Hematopoietic multipotent progenitor cell (in vitro differentiated cells): ENCODE measurements around the gene FGD5. TPM values are rescaled to one million over a fixed set of nuclear protein-coding genes. Genes with fewer than 3 reads are reported as not detected.

Experiments used
- DNase-seq, 3 donors: peaks; one replicate each; pipeline ENCODE4 v3.0.0-alpha.2; 2011 to 2015; ENCODE audit warnings: low read depth in 2 of 3, low spot score in 2 of 3
- total RNA-seq: library from RNA; depleted of rRNA; stranded (reverse); fragments of >200 nt; gene quantifications from one replicate; pipeline ENCODE4 v1.2.3, GENCODE V29; 2012

FGD5 gene
- total RNA-seq, 1 donor = 21.8 TPM

DNA sequence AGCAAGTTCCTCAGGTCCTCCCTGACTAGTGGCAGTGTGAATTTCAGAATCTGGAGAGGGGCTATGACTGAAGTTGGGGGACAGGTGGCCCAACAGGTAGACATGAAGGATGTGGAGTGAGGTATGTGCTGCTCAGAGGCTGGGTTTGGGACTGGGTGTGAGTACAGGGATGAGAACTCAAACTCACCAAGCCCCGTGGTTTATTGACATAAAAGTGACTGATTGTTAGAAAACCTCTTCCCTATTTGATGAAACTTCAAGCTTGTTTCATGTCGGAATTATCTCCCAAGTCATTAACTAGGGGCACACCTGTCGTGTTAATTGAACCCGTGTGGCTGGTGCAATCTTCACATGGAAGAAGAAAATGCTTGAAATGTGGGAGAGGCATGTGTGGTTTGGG, 27.1 kb downstream of the FGD5 start:
- DNase-seq = no peak

DNA sequence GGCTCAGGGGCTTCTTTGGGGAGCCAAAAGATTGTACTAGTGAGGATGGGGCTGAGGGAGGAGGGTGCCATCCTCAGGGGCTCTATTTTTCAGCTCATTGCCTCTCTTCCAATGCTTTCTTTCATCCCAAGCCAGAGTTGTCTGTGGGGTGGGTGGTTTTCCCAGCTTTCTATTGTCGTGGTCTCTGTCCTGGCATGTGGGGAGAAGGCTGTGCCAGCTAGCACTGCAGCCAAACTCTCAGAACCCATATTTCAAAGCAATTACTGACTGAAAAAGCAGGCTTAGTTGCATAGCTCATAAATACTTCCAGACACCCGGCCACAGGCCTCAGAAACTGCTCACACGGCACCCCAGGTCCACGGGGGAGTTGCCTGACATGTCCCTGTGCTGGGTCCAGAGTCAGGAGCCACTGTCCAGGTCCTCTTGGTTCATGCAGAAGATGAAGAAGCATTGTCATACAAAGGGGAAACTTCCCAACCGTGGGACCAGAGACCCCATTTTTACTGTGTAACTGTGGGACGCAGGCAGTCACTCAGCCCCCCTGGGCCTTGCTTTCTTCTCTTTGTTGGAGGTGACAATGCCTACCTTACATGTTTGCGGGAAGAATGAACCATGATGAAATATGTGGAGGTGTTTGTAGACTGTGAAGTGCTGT, 27.6 kb downstream of the FGD5 start:
- no peak for DNase-seq

DNA sequence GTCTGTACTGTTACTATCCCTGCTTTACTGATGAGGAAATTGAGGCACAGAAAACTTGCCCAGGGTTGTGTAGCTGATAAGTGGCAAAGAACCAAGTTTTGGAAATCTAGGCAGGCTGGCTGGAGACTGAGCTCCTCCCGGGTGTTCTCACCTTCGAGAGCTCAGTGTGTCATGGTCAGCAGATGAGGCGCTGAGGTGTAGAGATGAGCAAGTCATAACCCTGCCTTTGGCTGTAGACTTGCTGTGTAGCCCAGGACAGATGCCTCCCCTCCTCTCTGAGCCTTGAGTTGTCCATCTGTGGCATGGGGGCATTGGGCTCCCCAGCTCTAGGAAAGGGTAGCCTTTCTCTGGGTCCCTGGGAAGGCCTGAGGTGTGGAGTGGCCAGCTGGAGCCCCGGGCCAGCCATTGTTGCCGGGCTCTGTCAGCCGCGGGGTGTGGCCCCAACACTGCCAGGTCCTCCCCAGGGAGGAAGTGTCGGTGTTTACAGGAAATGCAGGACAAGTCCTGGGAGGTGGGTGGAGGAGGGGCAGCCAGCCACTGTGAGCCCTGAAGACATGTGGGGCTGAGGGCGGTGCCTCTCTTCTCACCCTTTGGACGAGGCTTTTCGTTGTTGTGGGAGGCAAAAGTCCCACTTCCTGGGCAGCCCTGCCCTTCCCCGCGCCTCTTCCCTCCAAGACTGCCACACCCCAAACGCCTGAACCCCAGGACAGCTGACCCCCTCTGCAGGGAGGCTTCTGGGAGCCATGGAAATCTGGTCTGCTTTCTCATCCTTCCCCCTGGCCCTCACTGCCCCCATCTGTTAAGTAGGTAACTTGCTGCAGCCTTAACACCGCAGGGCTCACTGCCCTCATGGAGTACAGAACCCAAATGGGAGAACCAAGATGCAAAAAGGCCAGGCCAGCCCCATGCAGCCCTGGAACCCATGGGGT, 29.1 kb downstream of the FGD5 start:
- no peak for DNase-seq

DNA sequence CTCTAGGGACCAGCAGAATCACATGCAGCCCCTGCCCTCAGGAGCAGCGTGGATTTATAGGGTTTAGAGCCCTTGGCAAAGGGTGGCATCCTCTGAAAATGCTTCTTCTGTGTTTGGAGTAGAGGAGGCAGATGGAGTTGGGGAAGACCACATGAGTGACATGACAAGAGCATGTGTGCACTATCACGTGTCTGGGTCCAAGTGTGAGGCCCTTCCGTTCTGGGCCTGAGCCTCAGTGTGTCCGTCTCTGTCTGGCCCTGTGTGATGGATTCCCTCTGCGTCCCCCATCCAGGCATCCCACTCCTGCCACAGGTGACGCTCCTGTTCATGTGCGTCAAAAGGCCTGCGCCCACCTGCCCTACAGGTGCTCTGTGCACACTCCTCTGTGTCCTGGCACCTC, 30.1 kb downstream of the FGD5 start:
- no peak for DNase-seq

DNA sequence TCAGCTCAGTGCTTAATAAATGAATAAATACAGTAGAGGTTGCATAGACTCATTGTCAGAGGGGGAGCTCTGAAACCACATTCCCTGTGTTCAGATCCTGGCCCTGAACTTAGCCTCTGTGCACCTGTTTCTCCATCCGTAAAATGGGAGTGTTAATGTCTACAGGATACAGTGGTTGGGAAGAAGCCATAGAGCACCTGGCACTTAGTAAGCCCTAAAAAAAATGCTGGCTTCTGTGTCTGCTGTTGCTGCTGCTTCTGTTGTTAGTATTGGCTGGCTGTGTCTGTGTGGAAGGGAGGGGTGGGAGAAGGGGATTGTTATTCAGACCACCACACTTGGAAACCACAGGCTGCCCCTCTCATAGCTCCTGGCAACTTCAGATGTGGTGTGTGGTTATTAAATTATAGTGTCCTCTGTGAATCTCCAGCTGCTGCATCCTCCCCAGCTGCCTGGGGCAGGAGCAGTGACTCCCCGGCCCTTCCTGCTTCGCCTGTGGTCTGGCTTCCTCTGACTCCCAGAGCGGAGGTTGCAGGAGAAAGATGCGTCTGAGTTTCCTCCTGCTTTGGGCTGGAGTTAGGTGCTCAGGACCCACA, 31.0 kb downstream of the FGD5 start:
- DNase-seq = peak in 2 of 3 donors; percentile 15 to 60

DNA sequence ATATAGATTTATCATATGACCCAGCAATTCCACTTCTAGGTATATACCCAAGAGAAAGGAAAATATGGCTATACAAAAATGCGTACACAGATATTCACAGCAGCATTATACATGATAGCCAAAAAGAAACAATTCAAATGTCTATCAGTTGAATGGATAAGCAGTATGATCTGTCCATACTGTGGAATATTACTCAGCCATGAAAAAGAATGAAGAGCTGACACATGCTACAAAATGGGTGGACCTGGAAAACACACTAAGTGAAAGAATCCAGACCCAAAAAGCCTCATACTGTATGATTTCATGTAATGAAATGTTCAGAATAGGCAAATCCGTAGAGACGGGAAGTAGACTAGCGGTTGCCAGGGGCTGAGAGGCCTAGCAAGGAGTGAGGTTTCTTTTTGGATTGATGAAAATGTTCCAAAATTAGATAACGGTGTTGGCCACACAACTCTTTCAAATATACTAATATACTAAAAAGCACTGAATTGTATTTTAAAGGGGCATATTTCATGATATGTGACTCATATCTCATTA, 33.4 kb downstream of the FGD5 start:
- no peak for DNase-seq

DNA sequence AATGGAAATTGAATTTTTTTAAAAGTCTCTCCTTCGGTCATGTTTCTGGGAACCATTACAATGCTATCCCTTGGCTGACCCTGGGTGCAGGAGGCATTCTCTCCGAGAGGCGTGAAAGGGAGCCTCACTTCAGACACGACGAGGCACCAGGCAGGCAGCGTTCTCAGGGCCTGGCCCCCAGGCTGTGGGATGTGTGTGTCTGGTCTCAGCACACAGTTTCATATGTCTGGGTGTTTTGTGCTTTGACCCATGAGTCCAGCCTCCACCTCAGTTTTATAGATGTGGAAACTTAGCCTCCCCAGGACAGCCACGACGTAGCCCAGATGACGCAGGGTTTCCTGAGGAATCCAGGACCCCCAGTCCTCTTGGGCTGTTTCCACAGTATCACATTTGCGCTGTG, 34.0 kb downstream of the FGD5 start:
- no peak for DNase-seq

DNA sequence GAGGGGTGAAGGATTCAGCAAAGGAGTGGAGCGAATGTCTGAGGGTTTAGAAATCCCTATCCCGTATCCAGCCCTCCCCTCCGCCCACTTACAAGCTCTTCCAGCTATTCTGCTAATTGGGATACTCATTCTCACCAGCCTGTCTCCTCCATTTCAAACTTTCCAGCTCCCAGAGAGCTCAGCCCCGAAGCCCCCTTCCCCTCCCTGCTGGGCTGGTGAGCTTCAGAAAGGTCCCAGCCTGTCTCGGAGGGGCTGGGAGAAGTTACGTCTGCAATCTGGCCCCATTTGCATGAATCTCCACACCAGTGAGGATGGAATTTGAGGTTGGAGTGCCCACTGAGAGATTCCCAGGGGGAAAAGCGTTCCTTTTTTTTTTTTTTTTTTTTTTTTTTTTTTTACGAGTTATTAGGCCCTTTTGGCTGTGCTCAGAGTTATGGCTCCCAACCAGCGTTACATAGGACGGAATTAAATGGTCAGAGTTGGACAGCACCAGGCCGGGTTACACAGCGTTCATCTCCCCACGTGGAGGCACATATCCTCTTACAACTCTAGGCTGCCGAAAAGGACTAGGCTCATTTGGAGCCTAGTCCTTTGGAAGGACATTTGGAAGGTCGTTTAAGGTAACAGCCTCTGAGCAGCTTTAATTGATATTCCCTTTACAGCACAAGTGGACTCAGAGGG, 34.6 kb downstream of the FGD5 start:
- DNase-seq = no peak

DNA sequence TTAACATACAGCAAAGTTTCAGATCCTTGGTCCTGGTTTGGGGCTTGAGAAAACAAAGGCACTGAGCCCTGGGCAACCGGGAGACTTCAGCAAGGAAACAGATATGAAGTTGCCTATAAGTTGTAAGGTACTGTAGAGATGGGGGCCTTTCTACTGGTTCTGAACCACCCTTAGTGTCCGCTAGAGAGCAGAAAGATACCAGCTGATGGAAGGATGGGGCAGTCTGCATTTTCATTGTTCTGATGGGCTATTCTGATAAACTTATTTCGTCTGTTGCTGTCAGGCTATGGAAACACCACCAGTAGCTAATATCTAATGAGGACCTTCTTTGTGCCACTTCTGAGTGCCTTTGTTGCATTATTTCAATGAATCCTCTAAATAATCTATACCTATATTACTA, 38.7 kb downstream of the FGD5 start:
- DNase-seq = no peak

DNA sequence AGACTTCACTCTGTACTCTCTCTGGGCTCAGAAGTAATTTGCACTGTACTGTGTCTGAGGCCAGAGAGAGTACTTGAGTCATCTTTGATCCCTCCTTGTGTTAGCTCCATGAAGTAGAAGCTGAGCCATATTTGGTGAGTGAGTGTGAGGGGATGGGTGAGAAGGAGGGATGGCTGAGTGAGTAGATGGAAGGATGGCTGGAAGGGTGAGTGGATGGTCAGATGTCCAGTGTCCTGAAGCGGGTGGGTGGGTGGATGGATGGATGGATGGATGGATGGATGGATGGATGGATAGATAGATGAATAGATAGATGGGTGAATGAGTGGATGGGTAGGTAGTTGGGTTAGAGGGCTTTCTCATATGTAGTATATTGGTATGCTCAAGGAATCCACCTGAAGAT, 39.3 kb downstream of the FGD5 start:
- DNase-seq = no peak

DNA sequence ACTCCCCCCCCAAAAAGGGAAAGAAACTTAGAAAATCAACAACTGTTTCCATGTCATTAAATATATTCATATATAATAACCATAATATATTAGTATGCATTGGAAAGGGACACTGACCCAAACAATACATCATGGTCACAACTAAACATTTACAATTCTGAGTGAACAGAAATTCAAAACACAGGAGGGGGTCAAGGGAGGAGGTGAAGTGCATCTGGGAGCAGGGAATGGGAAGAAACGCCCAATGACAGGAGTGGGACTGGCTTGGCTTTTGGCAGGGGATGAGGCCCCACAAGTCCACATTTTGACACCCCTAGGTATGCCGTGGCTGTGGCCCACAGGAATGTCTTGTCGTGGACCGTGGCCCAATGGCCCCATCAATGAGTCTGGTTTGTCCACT, 41.1 kb downstream of the FGD5 start:
- no peak for DNase-seq

DNA sequence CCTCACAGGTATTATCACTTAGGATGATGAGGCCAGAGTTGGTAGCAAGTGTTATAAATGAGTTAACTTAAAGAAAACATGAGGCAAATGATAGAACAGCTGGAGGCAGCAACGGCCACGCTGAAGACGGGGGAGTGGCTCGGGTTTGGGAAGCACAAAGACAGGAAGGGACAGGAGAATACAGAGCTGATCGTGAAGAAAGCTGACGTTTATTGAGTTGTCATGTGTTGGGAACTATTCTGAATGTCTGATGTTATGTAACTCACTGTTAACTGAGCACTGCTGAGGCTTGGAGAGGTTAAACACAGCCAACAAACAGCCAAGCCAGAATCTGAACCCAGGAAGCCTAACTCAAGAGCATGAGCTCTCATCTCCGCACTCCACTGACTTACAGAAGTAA, 42.3 kb downstream of the FGD5 start:
- DNase-seq = no peak

DNA sequence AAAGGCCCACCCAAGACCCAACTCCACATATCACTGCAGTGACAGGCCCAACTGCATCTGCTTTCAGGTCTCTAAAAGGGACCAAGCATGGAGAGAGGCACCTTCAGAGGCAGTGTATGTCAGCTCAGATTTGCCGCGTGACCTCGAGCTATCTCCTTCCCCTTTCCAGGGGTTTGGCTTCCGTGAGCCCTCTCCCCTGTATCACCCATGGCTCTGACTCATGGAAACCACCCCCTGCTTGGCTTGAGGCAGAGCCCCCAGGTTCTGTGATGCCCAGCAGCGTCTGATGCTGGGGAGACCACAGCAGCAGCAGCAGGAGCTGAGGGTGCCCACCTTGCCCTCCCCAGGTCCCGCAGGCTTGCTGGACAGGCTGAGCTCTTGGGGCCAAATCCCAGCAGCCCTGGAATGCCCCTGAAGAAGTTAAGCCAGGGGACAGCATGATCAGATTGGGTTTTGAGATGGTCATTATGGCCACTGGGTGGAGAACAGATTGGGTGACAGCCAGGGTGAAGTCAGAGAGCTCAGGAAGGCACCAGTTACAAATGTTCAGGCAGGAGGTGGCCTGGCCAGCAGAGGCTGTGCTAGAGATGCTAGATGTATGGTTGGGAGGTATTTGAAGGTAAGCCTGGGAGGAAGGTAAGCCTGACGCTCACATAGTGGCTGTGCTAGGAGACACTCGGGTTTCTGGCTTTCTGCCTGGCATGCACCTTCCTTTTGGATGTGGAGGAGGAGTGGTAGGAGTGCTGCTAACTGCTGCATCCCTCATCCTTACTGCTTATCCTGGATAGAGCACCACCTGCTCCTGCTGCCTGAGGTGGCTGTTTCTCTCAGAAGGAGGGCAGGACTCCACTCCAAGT, 42.9 kb downstream of the FGD5 start:
- DNase-seq = peak in 1 of 3 donors; percentile 58

DNA sequence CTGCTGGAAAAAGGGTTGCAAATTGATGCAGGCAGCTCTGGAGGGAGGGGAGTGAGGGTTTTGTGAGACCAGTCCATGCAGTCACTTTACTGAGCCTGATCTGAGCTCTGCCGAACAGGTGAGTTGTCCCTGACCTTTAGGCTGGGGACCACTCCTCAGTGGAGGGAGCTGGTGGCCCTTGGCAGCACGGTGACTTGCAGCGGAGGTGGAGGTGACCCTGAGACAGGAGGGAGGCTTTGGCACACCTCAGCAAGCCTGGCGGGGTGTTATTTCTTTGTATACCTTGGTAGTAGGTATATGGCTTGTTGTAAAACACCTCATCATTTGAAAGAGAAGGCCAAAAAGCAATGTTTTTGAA, 43.5 kb downstream of the FGD5 start:
- no peak for DNase-seq

DNA sequence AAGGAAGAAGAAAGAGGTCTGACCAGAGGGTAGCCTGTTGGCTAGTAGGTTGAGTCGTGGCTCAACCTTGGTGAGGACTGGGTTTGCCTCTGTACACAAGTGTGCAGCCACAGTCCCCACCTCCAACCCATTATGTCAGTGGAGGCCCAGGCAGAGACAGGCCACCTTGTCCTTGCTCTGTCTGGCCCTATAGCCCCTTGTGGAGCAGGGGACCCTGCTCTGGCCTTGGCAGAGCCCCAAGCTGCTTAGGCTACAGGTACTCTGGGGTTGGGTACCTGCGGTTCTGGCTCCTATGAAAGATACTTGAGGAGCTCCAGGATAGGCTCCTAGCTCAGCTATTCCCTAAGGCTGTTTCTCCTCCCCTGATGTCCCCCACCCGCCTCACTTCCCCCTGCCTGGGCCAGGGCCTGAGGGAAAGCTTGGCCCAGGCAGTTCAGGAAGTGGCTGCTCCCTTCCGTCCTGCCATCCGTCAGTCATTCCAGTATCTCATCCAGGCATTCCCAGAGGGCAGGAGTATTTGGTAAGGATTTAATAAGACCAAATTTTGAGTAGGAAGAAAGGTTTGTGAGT, 44.0 kb downstream of the FGD5 start:
- no peak for DNase-seq

DNA sequence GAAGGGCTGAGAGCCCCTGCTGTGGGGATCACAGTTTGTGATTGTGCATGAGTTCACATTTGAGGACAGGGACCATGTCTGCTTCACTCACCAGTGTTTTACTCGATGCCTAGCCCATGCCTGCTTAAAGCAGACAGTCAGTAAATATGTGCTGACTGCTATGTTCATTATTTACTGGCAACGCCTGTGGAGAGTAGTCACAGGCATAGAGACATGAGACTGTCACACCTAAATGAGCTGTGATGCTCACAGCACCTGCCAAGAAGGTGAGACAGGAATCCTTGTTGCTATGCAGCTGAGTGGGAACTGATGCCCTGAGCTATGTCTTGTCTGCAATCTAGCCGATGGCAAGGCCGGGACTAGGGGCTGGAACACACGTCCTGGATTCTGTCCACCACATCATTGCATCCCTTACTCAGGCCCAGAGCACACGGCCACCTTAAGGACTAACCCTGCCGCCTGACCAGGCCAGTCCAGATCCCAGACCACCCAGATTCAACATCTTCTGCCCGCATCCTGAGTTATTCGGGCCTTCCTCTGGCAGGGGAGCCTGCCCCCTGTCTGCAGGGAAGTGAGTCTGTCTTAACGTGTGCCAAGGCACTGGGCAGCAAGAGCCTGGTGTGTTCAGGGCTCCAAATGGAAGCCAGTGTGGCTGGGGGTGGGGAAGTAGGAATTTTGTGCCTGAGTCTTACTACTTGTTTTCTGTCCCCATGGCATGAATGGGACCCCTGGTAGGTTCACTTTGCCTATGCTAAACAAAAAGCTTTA, 44.8 kb downstream of the FGD5 start:
- DNase-seq = no peak

DNA sequence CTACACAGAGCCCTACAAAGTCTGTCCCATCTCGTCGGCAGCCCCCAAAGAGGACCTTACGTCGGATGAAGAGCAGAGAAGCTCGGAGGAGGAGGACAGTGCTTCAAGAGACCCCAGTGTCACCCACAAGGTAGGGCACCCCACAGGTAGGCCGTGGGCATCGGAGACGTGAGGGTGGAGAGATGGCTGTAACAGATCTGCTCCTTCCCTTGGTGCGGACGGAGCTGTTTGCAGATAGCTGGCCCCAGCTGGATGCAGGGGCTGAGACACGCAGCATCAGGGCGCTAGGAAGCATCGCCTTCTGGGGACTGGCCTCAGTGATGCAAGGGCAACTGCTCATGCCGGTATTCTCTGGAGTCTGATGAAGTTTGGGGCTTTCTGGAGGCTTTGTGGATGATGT, 45.4 kb downstream of the FGD5 start:
- DNase-seq = no peak

DNA sequence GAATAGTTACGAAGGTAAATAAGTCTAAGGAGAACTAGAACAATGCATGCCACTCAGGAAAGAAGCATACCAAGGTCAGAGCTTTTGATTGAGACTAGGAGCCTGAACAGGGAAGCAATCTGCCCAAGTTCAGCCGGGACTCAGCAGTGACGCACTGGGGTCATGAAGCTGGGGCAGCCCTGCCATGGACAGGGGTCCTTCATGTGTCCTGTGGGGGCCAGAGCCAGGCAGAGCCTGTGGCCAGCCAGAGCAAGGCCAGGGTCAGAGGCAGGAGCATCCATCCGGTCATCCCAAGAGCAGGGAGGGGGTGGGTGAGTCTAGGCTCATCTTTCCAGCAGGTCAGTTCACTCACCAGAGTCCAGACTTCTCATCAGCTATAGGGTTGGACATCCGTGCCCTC, 47.9 kb downstream of the FGD5 start:
- no peak for DNase-seq

DNA sequence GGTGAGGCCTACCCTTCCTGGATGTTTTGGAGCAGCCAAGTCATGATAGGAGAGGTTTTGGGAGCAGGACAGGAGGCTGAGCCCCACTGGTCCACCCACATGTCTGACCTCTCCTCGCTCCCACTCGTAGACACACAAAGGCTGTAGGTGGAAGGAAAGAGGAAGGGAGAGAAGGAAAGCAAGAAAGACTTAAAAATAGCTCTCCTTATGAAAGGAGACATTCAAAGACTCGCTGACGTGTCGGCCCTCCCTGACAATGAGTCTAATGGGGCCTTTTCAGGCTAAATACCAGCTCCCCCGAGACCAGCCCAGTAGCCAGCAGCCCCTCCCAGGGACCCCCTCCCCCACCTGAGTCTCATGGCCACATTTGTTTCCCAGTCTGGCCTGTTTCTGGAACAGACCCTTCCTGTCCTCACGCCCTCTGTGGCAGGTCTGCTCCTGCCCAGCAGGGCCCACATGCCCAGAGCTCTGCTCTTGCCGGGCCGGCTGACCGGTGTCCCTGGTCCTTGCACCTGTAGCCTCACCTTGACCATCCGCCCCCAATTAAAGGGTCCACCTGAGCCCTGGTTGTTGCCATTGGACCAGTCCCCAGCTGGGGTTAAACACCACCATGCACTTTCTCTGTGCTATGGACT, 49.3 kb downstream of the FGD5 start:
- DNase-seq = no peak
